ENCODE measurements around the gene CFL2. TPM values are rescaled to one million over a fixed set of nuclear protein-coding genes. Genes with fewer than 3 reads are reported as not detected.

The CFL2 gene
- total RNA-seq, 1 experiment from 2014 or later = 41.9 TPM

- no peaks in the 10 kb centered on the region for H3K27me3 Mint-ChIP-seq (ENCODE audit: insufficient read depth, unreplicated experiment)
- Histone ChIP-seq H3K9me3 (no peaks in the 10 kb centered on the region), H3K4me3 (ENCODE audit: low read depth, low read length) (no peak overlapping the region), H3K36me3 (ENCODE audit: control insufficient read depth, insufficient read depth, low read length) (no peaks in the 10 kb centered on the region), H3K27me3 (replicated peaks; ENCODE audit: control insufficient read depth, insufficient read depth, low read length) (no peaks in the 10 kb centered on the region), H3K4me1 (peaks cover 5% of the 10 kb centered on the region; the same call in 1 of the 2 replicates)
- no peaks in the 10 kb centered on the region for H3K36me3 Mint-ChIP-seq (ENCODE audit: insufficient read depth, unreplicated experiment)
- ChIA-PET POLR2A (no interaction called here), CTCF (no interaction called here)
- no TSS peak for BruUV-seq (replicated peaks)
- TF ChIP-seq CTCF (IDR thresholded peaks at IDR 0.05; ENCODE audit: insufficient read depth in 1 of 2, low read depth in 1 of 2, low read length in 1 of 2, severe bottlenecking in 1 of 2, unreplicated experiment in 1 of 2) = no peak
- intact Hi-C loops (cut with micrococcal nuclease; ENCODE audit: unreplicated experiment) = no loop called here
- no peaks in the 10 kb centered on the region for H3K9me3 Mint-ChIP-seq (ENCODE audit: unreplicated experiment)
- no peak overlapping the region for H3K27ac Mint-ChIP-seq (ENCODE audit: unreplicated experiment)
- DNase-seq = no peak
- H3K4me3 Mint-ChIP-seq (ENCODE audit: unreplicated experiment) = no peak overlapping the region
- peaks cover 6% of the 10 kb centered on the region for H3K4me1 Mint-ChIP-seq (ENCODE audit: low read depth, unreplicated experiment)
These were observed 23.2 kb downstream of the CFL2 start for GRCh38 chr14:34691206-34691605.

DNA sequence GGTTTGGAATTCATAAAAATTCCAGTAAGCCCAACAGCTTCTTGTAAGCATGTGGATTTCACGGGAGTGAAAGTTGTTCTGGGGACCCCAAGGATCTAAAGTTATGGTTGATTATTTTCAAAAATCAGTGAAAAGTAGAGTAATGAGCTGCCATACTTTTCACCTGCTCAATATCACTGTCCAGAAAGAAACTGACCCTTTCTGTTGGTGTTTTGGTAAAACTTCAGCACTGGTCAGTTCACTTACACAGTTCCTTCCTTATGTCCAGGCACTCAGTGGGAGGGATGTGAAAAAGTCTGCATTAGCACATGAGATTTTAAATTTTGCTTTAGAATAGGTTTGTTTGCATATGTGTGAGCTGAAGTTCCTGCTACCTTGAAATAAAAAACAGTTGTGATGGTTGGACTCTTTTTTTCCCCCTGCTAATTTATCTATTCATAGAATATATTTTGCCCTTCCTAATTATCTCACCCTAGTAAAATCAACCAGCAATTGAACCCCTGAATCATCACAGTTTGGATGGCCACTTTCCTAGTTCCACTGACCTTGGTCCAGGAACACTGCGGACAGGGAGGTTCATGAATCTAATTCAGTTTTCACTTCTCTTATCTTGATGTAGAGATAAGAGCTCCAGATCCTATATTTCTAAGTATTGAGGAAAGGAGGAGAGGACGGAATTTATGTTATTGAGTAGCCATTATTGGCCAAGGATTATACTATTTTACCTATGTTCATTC lies 25.8 kb downstream of the CFL2 start:
- ChIA-PET POLR2A (no interaction called here), CTCF (interaction anchor here (0.6 kb wide), 1 partner anchor 147 kb away, joined by 4 read pairs; no protein-coding TSS in a partner anchor)
- Histone ChIP-seq H3K36me3 (ENCODE audit: control insufficient read depth, insufficient read depth, low read length) (no peaks in the 10 kb centered on the region), H3K4me3 (ENCODE audit: low read depth, low read length) (no peak overlapping the region), H3K4me1 (peaks cover 5% of the 10 kb centered on the region; the same call in 1 of the 2 replicates), H3K9me3 (no peaks in the 10 kb centered on the region), H3K27me3 (replicated peaks; ENCODE audit: control insufficient read depth, insufficient read depth, low read length) (no peaks in the 10 kb centered on the region)
- Mint-ChIP-seq H3K9me3 (ENCODE audit: unreplicated experiment) (no peaks in the 10 kb centered on the region), H3K27ac (ENCODE audit: unreplicated experiment) (no peak overlapping the region), H3K4me1 (ENCODE audit: low read depth, unreplicated experiment) (peaks cover 6% of the 10 kb centered on the region), H3K4me3 (ENCODE audit: unreplicated experiment) (no peak overlapping the region), H3K36me3 (ENCODE audit: insufficient read depth, unreplicated experiment) (no peaks in the 10 kb centered on the region), H3K27me3 (ENCODE audit: insufficient read depth, unreplicated experiment) (no peaks in the 10 kb centered on the region)
- DNase-seq = no peak
- no TSS peak for BruUV-seq (replicated peaks)
- intact Hi-C loops (cut with micrococcal nuclease; ENCODE audit: unreplicated experiment) = no loop called here
- TF ChIP-seq CTCF (IDR thresholded peaks at IDR 0.05; ENCODE audit: insufficient read depth in 1 of 2, low read depth in 1 of 2, low read length in 1 of 2, severe bottlenecking in 1 of 2, unreplicated experiment in 1 of 2) = no peak

GRCh38 chr14:34685819-34686428 lies 28.5 kb downstream of the CFL2 start:
- ChIA-PET POLR2A (no interaction called here), CTCF (no interaction called here)
- Histone ChIP-seq H3K36me3 (ENCODE audit: control insufficient read depth, insufficient read depth, low read length) (no peaks in the 10 kb centered on the region), H3K4me1 (peaks cover 5% of the 10 kb centered on the region; the same call in 1 of the 2 replicates), H3K9me3 (no peaks in the 10 kb centered on the region), H3K4me3 (ENCODE audit: low read depth, low read length) (no peak overlapping the region), H3K27me3 (replicated peaks; ENCODE audit: control insufficient read depth, insufficient read depth, low read length) (no peaks in the 10 kb centered on the region)
- Mint-ChIP-seq H3K9me3 (ENCODE audit: unreplicated experiment) (no peaks in the 10 kb centered on the region), H3K36me3 (ENCODE audit: insufficient read depth, unreplicated experiment) (no peaks in the 10 kb centered on the region), H3K27ac (ENCODE audit: unreplicated experiment) (no peak overlapping the region), H3K4me3 (ENCODE audit: unreplicated experiment) (no peak overlapping the region), H3K27me3 (ENCODE audit: insufficient read depth, unreplicated experiment) (no peaks in the 10 kb centered on the region), H3K4me1 (ENCODE audit: low read depth, unreplicated experiment) (peaks cover 6% of the 10 kb centered on the region)
- intact Hi-C loops (cut with micrococcal nuclease; ENCODE audit: unreplicated experiment) = no loop called here
- DNase-seq = no peak
- TF ChIP-seq CTCF (IDR thresholded peaks at IDR 0.05; ENCODE audit: insufficient read depth in 1 of 2, low read depth in 1 of 2, low read length in 1 of 2, severe bottlenecking in 1 of 2, unreplicated experiment in 1 of 2) = no peak
- BruUV-seq (replicated peaks) = no TSS peak

Measured in Caco-2 (cell line).